Measurements from ENCODE around the gene DNASE1L2.
"Not testable (repeated sequence)": the region's sequence is repeated elsewhere in the genome, so short reads cannot be mapped to it uniquely, and the experiment has no call there.

DNA sequence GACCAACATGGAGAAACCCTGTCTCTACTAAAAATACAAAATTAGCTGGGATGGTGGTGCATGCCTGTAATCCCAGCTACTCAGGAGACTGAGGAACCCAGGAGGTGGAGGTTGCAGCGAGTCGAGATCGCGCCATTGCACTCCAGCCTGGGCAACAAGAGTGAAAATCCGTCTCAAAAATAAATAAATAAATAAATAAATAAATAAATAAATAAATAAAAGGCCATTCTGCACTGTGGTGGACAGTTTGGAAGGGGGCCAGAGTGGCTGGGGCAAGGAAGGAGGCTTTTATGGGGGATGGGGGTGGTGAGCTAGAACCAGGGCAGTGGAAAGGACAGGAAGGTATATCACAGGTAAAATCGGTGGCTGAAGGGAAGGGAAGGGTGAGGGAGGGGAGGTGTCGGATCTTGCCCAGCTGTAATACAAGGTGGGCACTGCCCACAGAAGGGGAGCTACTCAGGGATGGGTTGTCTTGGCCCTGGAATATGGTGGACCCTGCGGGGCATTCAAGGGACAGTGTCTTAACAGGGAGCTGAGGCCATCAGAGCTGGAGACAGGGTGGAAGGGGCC is 33.0 kb upstream of the DNASE1L2 start:
- not testable (repeated sequence) for TF ChIP-seq CTCF, POLR2A (IDR thresholded peaks at IDR 0.05)

All from thyroid gland (tissue), 4 donors.